GM19025 (cell line): ENCODE data around the gene SSMEM1.
"Not testable (repeated sequence)": the region's sequence is repeated elsewhere in the genome, so short reads cannot be mapped to it uniquely, and the experiment has no call there.

Experiments used
- ATAC-seq: cut with Tn5 transposase; IDR thresholded peaks from one replicate; pipeline ENCODE4 v1.9.1; 2021; ENCODE audit warnings: mild to moderate bottlenecking, low read depth, moderate library complexity; ENCODE audit not compliant: unreplicated experiment

Gene SSMEM1

DNA sequence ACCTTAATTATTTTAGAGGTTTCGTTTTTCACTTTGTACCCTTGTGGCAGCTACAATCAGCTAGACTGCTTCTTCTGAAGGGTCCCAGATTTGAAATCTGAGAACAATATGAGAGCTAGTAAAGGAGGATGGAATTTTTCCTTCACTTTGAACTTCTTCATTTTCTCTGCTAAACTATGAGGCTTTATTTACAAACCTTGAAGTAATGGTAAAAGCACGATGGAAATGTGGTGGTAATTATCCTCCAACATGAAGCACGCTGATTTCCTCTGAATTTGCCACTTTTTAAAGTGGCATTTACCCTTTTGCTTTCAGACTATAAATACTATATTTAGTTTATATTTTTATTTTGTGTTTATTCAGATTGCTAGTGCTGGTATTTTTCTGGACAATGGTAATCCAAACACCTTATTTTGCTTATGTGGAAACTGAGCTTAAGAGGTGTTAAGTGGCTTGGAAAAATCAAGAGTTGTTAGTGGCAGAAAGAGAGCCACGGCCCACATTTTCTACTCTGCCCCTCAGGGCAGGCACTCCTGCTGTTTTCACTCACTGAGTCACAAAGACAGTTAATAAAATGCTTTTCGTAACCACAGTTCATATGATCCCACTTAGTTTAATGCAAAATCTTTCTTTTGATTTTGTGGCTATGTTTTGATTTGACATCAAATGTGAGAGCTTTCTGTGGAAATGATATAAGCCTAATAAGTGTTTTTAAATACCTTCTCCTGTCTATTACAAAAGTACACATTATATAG is 2.7 kb downstream of the SSMEM1 start:
- no peak for ATAC-seq

DNA sequence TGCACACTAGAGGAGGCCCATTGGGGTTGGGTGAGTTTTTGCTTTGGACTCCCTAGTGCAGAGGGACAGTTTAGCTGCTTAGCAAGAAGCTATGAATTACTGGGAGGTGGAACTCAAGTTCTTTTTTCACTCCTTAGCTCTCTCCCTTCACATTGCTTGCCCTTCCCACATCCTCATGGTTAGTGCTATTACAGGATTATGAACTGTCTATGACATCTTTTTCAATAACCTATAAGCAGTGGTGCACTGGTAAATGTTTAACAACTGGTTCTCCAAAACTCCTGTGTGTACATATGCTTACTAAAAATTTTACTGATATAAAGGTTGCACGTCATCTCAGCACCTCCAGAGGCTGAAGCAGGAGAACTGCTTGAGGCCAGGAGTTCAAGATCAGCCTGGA is 6.2 kb downstream of the SSMEM1 start:
- no peak for ATAC-seq

DNA sequence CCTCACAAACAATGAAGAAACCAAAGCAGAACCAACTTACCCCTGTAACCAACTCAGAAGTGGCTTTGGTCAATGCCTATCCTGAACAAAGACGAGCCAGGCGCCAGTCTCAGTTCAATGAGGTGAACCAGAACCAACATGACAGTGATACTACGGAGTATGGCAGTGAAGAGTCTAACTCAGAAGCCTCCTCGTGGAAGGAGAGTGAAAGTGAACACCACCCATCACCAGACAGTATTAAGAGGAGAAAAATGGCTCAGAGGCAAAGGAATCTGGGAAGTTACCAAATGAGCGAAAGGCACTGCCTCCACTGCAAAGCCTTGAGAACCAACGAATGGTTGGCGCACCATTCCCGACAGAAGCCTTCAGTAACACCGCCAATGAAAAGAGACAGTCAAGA is 8.4 kb downstream of the SSMEM1 start:
- ATAC-seq, result no peak

- no peak for ATAC-seq
These were observed 9.1 kb downstream of the SSMEM1 start for GRCh38 chr7:130216750-130217149.

GRCh38 chr7:130218806-130219620 is 11.4 kb downstream of the SSMEM1 start:
- ATAC-seq, result no peak

DNA sequence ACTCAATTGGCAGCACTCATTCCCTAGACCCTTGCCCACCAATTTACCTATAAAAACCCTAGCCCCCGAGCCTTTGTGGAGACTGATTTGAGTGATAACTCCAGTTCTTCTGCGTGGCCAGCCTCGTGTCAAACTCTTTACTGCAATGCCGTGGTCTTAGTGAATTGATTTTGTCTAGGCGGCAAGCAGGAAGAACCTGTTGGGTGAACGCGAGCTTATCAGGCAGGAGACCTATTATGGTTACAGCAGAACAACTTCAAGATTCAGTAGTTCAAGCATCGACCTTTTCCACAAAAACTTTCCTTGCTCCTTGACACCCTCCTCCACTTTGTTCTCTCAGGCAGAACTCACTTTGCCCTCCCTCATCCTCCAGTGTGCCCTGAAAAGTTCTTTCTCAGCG is 12.2 kb downstream of the SSMEM1 start:
- ATAC-seq, result no peak

GRCh38 chr7:130221746-130222145 is 14.1 kb downstream of the SSMEM1 start:
- ATAC-seq, result no peak

DNA sequence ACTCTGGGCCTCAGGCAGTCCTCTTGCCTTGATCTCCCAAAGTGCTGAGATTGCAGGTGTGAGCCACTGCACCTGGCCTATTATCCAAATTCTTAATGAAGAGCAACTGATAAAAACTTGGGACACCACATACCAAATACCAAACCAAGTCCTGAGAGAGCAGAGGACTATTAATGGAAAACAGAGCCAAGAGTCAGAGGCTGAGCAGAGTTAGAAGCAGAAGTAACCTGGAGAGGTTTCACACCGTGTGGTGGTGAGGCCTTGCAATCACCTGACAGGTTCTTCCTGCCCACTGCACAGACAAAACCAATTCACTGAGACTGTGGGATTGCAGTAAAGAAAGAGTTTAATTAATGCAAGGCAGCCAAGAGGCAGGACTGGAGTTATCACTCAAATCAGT is 16.0 kb downstream of the SSMEM1 start:
- ATAC-seq, result no peak

- no peak for ATAC-seq
These were observed 16.6 kb downstream of the SSMEM1 start for GRCh38 chr7:130224210-130224609.

DNA sequence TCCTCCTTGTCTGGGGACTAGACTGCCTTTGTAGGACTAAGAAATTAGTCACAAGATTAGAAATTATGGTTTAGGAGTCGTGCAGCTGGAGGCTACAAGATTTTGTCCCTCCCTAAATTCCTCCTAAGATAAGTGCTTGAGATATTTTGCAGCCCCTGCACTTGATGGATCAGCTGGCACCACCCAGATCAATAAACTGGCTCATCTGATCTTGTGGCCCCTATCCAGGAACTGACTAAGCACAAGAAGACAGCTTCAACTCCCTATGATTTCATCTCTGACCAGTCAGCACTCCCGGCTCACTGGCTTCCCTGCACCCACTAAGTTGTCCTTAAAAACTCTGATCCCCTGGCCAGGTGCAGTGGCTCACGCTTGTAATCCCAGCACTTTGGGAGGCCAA is 17.3 kb downstream of the SSMEM1 start:
- ATAC-seq, result not testable (repeated sequence)

DNA sequence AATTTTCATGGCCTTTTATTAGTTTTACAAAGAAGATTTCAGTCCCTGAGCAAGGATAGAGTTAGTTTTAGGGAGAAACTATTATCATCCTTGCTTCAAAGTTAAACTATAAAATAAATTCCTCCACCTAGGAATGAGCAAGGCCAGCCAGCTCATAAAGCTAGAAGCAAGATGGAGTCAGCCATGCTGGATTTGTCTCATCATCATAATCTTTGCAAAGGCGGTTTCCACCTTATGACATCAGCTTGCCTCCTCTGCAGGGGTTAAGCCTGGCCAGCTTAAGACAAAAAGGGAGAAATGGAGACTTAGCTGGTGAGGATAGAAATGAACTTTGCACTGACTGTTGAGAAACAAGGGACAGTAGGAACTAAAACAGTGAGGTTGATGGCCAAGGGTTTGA is 18.7 kb downstream of the SSMEM1 start:
- no peak for ATAC-seq

DNA sequence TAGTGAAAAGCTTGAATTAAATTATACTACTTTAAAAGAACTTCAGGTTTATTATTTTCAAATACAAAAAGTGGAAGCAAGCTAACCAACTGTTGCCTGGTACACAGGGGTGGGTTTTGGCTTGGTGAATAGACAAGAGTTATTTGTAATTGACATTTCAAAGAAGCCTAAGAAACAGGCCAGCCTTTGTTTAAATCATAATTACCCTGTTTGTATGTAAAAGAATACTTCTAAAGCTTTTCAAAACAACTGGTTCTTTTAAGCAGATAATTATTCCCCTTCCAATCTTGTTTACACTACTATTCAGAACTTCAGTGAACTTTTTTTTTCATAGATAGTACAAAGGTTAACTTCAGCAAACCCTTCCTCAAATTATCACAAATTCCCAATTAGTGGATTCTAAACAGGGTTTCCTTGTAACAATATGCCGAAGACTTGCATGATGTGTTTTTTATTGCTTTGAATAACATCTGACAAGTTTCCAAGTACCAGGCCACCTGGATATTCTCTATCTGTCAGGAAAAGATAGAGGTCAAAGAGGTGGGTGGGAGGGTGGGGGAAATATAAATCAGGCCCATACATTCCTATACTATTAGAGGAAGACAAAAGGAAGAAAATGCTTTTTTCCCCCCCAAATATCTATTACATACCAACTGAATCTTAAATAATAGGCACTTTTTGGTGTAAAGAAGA is 20.4 kb downstream of the SSMEM1 start:
- ATAC-seq, result no peak

- ATAC-seq, result no peak
These were observed 21.3 kb downstream of the SSMEM1 start for GRCh38 chr7:130228840-130229502.

- not testable (repeated sequence) for ATAC-seq
These were observed 22.3 kb downstream of the SSMEM1 start for GRCh38 chr7:130229981-130230380.

- ATAC-seq, result no peak
These were observed 24.1 kb downstream of the SSMEM1 start for GRCh38 chr7:130231792-130232191.

- no peak for ATAC-seq
These were observed 24.5 kb downstream of the SSMEM1 start for GRCh38 chr7:130232209-130232608.

GRCh38 chr7:130234078-130234477 is 26.4 kb downstream of the SSMEM1 start:
- ATAC-seq, result no peak

DNA sequence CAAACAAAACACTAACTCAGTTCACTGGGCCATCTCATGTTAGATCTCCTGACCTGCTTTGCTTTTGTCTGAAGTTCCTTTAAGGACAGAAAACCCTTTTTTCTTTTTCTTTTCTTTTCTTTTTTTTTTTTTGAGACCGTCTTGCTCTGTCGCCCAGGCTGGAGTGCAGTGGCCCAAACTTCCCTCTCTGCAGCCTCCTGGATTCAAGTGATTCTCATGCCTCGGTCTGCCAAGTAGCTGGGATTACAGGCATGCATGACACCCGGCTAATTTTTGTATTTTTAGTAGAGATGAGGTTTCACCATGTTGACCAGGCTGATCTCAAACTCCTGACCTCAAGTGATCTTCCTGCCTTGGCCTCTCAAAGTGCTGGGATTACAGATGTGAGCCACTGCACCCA is 28.7 kb downstream of the SSMEM1 start:
- ATAC-seq, result not testable (repeated sequence)

- ATAC-seq, result no peak
These were observed 32.6 kb downstream of the SSMEM1 start for GRCh38 chr7:130240240-130240639.

GRCh38 chr7:130242198-130243014 is 34.7 kb downstream of the SSMEM1 start:
- ATAC-seq, result no peak
